Hematopoietic multipotent progenitor cell treated with erythropoietin and hydrocortisone succinate and interleukin-3 and kit ligand, for 15 days (in vitro differentiated cells): Measurements from ENCODE around the gene NTMT1.
"Not testable (repeated sequence)": the region's sequence is repeated elsewhere in the genome, so short reads cannot be mapped to it uniquely, and the experiment has no call there.

Experiments
- DNase-seq: peaks from one replicate; pipeline ENCODE4 v3.0.0-alpha.2; 2015; ENCODE audit warnings: low spot score

Gene NTMT1

GRCh38 chr9:129654554-129655040 lies 28.6 kb downstream of the NTMT1 start:
- no peak for DNase-seq

GRCh38 chr9:129655154-129655553 lies 29.2 kb downstream of the NTMT1 start:
- no peak for DNase-seq

- DNase-seq = no peak
These were observed 29.7 kb downstream of the NTMT1 start for GRCh38 chr9:129655696-129656095.

- DNase-seq = no peak
These were observed 30.9 kb downstream of the NTMT1 start for GRCh38 chr9:129656795-129657390.

- DNase-seq = no peak
These were observed 35.1 kb downstream of the NTMT1 start for GRCh38 chr9:129661029-129661428.

GRCh38 chr9:129662239-129662638 lies 36.3 kb downstream of the NTMT1 start:
- DNase-seq = not testable (repeated sequence)

GRCh38 chr9:129664746-129665388 lies 38.9 kb downstream of the NTMT1 start:
- no peak for DNase-seq

- no peak for DNase-seq
These were observed 39.4 kb downstream of the NTMT1 start, which contains the start of gene PRRX2 for GRCh38 chr9:129665389-129665775. Gene PRRX2 (plus strand): TSS chr9:129665647. CDS start chr9:129665868, 221 bp downstream.

- DNase-seq = no peak
These were observed 40.0 kb downstream of the NTMT1 start for GRCh38 chr9:129665814-129666520.

GRCh38 chr9:129666575-129666974 lies 40.6 kb downstream of the NTMT1 start:
- DNase-seq = no peak

GRCh38 chr9:129667378-129667777 lies 41.4 kb downstream of the NTMT1 start:
- no peak for DNase-seq

GRCh38 chr9:129667850-129668249 lies 41.9 kb downstream of the NTMT1 start:
- DNase-seq = no peak

- no peak for DNase-seq
These were observed 43.3 kb downstream of the NTMT1 start for GRCh38 chr9:129669141-129669718.

- no peak for DNase-seq
These were observed 44.0 kb downstream of the NTMT1 start for GRCh38 chr9:129669946-129670345.

- no peak for DNase-seq
These were observed 45.1 kb downstream of the NTMT1 start for GRCh38 chr9:129671065-129671464.

GRCh38 chr9:129671519-129671918 lies 45.6 kb downstream of the NTMT1 start:
- no peak for DNase-seq

GRCh38 chr9:129672702-129673101 lies 46.7 kb downstream of the NTMT1 start:
- no peak for DNase-seq

GRCh38 chr9:129673602-129674001 lies 47.6 kb downstream of the NTMT1 start:
- no peak for DNase-seq

- DNase-seq = no peak
These were observed 48.3 kb downstream of the NTMT1 start for GRCh38 chr9:129674229-129674628.

- no peak for DNase-seq
These were observed 49.7 kb downstream of the NTMT1 start for GRCh38 chr9:129675620-129676019.

- no peak for DNase-seq
These were observed 50.3 kb downstream of the NTMT1 start for GRCh38 chr9:129676287-129676686.

GRCh38 chr9:129676975-129677374 lies 51.0 kb downstream of the NTMT1 start:
- DNase-seq = no peak

GRCh38 chr9:129677456-129677855 lies 51.5 kb downstream of the NTMT1 start:
- DNase-seq = no peak
